CMK (cell line): ENCODE data around the gene ELMOD1.
A peak's percentile ranks its signal among the peaks of the same experiment; 100 is the strongest.
"Not testable (repeated sequence)": the region's sequence is repeated elsewhere in the genome, so short reads cannot be mapped to it uniquely, and the experiment has no call there.

Source experiments
- DNase-seq: peaks from one replicate; pipeline ENCODE4 v3.0.0-alpha.2; 2010; ENCODE audit warnings: low read depth

ELMOD1 gene

DNA sequence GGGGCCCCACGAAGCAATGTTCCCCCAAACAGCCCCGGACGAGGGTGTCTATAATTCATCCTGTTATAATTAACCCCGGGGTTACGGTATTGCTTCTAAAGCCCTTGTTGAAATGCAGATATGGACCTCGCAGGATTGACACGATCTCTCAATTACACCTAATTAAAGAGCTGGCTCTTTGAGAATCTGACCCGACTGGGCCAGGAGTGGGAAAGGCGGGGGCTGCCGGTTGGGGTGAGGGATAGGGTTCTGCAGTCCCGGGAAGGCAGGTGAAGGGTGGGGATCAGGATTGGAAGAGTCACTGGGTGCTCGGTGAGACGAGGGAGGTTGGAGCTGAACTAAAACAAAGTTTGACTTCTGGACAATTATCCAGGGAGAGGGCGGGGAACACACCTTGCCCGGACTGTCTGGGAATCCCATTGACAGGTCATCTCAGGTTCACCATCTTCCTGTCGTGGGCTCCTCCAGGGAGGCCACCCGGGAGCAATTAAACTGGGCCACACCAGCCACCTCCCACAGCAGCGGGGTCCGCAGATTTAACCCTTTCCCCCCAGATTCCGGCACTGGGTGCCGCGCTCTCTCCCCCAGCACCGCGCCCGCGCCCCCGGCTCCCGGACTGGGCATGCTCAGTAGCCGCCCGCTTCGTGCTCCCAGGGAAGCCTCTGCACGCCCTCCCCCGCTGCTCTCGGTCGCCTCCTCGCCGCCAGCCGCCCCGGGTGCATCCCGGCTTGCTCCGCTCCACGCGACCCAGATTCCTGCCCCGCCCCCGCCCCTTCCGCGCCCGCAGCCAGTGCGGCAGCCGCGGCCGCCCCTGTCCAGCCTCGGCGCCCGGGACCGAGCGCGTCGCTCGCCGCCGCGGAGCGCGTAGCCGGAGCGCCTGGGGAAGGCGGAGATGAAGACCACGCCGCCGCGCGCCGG, at the start of gene ELMOD1:
TSS of gene ELMOD1 (plus strand) at position 688 of the 918 bp plus-strand sequence. CDS start 27,043 bp downstream, outside the sequence.
- no peak for DNase-seq

DNA sequence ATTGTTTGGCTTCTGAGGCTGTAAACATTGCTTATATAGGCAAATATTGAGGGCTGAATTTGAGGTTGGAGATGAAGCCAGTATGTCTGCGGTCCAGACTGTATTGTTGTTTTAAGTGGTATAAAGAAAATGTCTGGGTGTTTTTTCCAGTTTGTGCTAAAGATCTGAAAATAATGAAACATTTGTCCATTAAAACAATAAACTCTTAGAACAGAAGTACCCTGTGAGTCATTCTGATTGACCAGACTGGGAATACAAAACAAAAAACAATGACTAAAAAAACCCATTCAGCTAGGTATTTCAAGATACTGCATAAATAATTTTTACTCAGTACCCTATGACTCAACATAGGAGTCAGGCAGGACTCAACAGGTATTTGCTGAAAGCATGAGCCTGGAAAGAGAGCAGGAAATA, 45.8 kb upstream of the ELMOD1 start:
- no peak for DNase-seq

DNA sequence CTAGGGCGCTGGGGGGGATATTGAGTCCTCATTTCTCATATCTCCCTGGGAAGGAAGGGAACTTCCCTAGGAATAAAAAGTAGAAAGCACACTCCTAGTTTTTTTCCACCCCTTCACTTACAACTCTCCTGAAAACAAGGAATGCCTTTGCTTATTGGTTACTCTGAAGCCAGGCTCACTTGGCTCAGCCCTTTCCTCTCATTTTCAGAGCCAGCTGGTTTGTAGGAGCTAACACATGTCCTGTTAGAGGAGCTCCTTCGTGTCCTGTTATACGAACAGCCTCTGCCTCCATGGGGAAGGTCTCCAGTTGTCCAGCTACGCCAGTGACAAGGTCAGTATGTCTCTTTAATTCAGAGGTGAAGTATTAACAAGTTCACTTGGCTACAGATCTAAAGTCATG, 43.0 kb upstream of the ELMOD1 start:
- DNase-seq: no peak

DNA sequence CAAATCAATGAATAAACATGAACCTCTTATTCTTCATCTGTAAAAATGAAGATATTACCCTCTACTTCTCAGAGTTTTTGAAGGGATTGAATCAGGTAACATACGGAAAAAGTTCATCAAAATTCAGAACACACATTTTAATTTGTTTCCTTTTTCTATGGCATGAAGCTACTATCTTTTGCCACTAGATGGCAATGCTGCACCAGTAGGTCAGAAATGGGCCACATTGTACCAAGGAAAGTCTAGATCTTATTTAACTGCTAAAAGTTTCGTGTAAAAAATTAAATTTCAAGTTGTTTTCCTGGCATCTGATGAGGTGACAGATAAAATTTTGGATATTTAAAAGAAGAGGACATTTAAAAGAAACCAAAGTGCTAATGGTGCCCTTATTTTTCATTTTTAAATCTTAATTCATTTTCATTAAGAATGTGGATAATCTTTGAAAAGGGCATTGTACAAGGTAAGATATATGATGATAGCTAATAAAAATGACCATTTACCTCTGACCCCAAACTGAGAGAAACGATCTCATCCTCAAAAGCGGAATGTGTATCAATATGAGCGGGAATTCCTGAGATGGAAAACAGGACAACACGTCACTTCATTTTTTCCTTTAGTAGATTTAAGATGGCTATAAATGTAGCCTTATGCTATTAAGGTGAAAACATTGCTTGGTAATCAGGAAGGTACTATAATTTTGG, 41.5 kb upstream of the ELMOD1 start:
- DNase-seq: no peak

DNA sequence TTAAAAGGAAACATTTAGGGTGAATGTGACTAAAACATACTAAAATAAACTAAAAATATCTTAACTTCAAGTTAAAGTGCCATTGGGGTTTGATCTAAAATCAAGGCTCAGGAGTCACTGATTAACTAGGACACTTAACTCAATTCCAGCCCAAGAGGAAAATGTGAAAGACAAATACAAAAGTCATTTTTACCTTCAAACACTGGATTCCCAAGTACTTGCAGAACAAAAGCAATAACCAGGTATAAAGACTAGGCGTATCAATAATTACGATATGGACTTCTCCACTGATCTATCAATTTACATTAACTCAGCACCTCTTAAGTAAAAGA, 41.0 kb upstream of the ELMOD1 start:
- DNase-seq: no peak

DNA sequence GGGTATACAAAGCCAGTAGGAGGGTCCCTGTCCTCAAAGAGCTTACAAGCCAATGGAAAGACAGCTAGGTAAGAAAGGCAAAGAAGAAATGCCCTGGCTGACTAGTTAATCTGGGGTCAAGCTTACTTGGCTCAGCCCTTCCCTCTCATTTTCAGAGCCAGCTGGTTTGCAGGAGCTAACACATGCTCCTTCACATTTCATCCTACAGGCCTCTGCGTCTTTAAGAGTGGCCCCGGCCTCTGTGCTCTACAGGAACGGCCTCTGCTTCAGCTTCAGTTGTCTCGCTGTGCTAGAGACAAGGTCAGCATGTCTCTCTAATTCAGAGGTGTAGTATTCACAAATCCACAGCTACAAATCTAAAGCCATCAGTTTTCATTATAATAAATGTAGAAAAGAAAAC, 40.6 kb upstream of the ELMOD1 start:
- DNase-seq: no peak

DNA sequence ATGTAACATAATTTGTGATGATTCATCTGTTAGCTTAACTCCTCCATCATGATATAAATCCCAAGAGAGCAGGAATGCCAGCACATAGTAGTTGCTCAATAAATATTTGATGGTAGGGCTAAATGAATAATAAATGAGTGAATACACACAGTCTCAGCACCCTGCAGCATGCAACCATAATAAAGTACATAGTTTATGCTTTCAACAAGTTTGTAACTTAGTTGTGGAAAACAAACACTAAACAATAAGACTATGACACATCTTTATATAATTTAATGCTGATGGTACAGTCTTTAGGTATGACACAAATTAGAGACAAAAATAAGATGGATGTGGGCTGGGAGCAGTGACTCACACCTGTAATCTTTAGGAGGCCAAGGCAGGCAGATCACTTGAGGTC, 29.3 kb upstream of the ELMOD1 start:
- DNase-seq: no peak

DNA sequence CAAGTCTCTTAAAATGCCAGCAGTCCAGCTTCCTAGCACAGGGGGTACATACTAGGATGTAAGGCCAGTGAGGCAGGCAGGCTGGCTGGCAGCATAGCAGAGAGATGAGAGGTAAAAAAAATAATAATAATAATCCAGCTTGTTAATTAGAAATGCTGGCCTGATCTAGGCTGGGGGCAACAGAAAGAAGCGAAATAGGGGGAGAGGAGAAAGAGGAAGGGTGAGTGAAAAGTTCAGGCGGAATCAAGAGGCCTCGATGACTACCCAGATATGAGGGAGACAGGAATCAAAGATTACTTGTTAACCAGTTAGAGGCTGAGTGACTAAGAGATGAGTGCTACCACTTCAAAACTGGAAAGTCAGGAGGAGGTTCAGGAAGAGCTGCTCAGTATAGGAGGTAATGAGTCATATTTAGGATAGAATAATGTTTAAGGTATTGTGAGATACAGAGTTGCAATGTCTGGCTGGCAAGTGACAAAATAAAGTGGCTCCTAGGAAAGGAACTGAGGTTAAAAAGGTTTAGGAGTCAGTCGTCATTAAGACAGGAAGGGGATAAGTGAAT, 28.2 kb upstream of the ELMOD1 start:
- no peak for DNase-seq

DNA sequence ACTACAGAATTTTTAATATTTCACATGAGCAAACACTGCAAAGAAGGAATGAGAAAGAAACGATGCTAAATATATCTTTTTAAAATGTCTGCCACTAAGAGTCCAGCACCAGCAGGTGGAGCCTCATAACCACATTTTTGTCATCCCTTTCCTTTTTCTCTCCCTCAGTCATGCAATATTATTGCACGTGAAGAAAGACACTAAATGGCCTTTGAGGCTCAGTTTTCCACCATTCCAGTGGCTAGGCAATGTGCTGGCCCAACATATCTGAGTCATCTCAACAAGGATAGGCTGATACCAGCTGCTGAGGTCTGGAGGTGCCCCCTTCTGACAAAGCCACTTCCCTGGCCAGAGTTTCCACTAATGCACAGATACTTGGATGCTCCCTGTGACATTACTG, 27.2 kb upstream of the ELMOD1 start:
- DNase-seq: no peak

DNA sequence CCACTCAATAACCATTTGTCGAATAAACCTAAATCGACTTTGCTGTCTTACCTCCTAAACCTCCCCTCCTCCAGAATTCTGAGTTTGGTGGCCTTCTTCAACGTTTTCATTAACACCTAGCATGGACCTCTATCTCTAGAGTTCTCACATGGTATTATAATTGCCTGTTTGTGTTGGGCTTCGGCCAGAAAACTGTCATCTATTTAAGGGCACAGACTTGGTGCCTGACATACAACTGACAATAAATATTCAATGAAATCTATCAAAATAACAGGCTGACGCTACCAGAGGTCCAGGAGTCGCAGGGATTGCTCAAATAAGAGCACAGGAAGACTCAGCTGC, 26.1 kb upstream of the ELMOD1 start:
- DNase-seq: no peak

DNA sequence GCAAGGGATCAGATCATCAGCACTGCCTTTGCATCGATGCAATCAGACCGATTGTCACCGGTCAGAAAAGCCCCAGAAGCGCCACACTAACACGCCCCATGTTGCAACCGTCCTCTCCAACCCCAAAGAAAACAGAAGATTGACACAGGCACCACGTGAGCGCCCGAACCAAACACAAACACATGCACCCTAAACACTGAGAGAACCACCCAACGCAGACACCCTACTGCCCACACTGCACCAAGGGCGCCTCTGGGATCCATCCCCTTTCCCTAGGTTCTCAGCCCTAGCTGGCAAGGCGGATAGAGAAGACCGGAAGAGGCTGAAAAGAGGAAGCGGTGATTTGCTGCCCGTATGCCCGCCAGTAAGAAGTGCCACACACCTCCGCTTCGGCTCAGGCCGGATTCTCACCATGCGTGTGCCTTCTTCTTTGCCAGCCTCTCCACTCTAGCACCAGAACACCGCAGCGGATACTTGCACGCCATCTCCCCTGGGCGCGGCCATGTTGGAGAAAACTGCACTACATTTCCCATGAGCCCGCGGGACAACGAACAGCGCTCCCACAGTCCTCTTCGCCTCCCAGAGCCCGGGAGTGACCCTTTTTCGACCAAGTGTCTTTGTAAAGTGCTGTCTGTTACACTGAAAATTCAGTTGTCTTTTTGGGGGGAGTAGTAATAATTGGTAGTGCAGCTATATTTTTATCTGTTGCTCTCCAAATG, 25.6 kb upstream of the ELMOD1 start, which contains the start of gene ALKBH8:
TSS of gene ALKBH8 (minus strand) at position 517 of the 719 bp plus-strand sequence. CDS start 4,842 bp downstream, outside the sequence.
- DNase-seq: peak; percentile 37

DNA sequence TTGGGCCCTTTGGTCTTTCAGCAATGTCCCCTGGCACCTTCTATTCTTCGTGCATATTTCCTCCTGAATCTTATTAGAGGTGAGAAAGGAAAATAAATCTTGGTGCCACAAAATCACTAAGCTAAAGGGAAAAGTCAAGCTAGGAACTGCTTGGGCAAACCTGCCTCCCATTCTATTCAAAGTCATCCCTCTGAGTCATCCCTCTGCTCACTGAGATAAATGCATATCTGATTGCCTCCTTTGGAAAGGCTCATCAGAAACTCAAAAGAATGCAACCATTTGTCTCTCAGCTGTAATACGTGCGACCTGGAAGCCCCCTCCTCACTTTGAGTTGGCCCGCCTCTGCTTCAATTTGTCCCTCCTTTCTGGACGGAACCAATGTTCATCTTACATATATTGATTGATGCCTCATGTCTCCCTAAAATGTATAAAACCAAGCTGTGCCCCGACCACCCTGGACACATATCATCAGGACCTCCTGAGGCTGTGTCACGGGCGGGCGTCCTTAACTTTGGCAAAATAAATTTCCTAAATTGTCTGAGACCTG, 24.9 kb upstream of the ELMOD1 start:
- DNase-seq: not testable (repeated sequence)

DNA sequence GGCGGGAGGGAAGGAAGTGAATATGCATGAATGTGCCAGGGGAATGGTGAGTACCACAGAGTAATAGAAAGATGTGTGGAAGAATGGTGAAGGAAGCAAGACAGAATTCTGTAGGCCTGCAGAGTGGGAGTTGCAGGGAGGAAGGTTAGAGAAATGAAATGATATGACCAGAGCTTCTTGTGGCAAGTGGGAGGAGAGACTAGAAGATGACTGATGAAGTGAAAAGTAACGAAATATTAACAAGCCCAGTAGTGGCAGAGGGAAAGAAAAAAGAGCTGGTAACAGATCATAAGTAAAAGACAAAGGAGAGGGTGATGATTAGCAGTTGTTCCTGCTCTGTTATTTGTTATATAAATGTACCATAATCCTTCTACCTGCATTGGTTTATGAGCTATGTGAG, 24.4 kb upstream of the ELMOD1 start:
- DNase-seq: no peak

DNA sequence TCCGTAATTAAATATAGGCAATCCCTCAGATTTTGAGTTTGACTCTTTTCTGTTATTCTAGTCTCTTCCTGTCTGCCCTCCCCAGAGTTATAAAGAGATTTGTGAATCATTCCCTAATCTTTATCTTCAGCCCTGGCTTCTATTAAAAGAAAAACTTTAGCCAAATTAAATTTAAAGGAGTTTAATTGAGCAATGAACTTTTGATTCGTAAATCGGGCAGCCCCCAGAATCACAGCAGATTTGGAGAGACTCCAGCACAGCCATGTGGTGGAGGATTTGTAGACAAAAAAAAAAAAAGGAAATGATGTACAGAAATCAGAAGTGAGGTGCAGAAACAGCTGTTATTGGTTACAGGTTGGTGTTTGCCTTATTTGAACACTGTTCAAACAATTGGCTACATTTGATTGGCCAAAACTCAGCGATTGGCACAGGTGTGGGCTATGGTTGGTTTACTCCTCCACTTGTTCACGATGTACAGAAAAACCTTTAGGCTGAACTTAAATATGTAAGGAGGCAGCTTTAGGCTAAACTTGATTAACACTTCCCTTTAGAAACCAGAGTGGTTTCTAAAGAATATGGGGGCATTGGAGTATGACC, 23.1 kb upstream of the ELMOD1 start:
- DNase-seq: no peak

DNA sequence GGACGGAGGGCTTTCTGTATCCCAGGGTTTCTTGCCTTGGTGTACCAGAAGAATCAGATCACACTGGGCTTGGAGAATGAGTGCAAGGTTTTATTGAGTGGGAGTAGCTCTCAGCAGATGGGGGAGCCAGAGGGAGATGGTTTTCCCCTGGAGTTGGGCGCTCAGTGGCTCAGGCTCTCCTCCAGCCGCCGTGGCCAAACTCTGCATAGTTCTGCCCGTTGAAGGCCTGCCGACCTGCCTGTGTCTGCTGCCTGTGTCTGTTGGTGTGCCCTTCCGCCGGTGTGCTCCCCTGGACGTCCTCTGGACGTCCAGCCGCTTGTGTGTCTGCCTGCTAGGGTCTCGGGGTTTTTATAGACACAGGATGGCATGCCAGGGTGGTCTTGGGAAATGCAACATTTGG, 20.9 kb upstream of the ELMOD1 start:
- DNase-seq: no peak

DNA sequence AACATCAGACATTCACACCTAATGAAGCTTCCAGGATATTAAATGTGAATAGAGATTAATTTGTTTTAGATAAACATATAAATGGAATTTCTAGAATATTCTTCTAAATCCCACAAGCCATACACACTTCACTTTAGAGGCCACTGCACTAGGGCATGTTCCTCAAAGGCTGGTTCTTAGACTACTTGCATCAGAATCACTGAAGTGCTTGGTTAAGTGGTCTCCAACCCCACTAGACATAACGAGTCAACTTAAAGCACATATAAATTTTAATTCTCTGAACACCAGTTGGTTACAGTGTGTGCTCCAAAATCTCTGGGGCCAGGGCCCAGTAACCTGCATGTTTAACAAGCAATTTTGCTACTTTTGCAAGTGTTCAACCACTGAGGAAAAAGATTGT, 17.5 kb upstream of the ELMOD1 start:
- DNase-seq: no peak

DNA sequence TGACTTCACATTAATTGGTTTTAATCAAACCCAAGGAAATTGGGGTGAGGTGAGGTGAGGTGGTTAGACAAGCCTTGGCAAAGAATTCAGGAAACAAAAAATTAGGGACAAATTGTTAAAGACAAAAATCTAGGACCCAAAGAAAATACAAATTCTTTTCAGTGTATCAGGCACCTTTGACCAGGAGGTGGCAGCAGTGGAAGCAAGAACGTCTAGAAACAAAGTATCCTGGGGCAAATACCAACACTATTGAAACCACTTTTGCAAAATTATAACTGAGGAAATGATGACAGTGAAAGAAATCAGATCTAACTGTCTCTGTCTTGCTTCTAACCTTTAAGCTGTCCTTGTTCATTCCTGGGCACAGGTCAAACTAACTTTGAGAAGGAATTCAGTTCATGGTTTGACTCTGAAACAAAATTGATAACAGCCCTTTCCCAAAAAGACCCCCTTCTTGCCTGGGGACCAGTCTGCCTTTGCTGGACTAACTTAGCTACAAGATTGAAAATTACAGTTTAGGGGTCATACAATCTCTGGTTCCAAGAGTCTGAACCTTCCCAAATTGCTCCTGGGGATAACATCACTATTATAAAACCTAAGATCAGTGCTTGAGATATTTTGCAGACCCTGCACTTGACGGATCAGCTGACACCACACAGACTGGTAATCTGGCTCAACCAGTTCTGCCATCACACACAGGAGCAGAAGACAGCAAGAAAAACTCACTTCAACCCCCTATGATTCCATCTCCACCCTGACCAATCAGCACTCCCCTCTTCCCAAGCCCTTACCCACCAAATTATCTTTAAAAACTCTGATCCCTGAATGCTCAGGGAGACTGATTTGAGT, 14.2 kb upstream of the ELMOD1 start:
- not testable (repeated sequence) for DNase-seq

DNA sequence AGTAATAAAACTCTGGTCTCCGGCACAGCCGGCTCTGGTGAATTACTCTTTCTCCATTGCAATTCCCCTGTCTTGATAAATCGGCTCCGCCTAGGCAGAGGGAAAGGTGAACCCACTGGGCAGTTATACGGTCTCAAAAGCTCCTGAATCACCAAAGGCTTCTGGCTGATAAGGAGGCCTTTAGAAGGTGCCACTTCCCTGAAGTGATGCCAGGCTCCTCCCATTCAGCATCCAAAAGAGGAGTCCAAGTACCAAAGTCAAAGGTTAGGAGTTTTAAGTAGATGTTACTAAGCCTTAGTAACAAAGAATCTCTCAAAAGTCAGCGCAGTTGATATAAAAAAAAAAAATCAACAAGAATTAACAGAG, 13.6 kb upstream of the ELMOD1 start:
- DNase-seq: no peak

DNA sequence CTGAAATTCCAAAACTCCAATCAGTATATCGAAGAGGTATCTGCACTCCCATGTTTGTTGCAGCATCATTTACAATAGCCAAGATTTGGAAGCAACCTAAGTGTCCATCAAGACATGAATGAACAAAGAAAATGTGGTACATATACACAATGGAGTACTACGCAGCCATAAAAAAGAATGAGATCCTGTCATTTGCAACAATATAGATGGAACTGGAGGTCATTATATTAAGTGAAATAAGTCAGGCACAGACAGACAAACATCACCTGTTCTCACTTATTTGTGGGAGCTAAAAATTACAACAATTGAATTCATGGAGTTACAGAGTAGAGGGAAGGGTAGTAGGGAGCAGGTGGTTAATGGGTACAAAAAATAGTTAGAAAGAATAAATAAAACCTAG, 11.8 kb upstream of the ELMOD1 start:
- not testable (repeated sequence) for DNase-seq

DNA sequence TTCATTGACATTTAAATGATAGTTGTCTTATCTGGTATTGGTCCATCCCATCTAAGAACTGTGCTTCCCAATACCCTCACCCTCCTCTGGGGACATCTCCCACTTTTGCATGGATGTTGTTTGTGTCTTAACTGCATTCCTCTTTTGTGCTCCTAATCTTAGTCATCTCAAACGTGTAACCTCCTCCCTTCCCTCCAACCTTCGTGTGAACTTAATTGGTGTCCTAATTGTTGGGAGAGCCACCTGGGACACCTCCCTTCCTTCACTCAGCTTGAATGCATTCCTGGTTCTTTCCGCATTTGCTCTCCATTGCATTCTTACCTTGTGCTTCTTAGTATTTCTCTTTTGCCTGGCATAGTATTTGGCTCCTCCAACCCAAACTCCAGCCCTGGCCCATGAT, 9.8 kb upstream of the ELMOD1 start:
- no peak for DNase-seq

DNA sequence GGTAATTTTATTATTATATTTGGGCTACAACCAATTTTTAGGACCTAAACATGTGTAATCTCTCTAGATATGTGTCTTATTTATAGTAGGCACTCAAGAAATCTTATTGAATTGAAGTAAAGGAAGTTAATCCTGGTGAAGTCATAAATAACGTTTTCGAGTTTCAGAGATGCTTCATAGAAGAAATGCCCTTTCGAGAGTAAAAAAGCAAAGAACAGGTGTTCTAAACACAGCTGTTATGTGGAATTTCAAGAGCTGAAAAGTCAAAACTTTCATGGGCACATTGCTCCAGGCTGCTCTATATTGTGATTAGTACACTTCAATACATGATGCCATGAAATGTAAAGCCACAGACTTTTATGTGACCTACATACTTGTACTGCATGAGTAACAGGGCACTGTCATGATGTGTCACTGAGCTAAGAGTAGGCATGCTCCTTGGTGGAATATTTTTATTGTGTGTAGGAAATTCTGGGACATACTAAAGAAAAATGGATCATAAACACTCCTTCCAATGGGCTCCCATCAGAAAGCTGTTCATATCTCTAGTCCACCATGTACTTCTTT, 7.2 kb upstream of the ELMOD1 start:
- DNase-seq: no peak
